RWPE1 (cell line): ENCODE data around the gene EXT2.

ENCODE experiments used
- CTCF ChIA-PET: fragments of 350-600 bp; sonication (Branson Sonifier 250); formaldehyde crosslinking; extraction: SDS; loops from one replicate; lab custom pipeline; 2021; lab: Yijun Ruan, JAX
- POLR2A ChIA-PET: fragments of 400-600 bp; formaldehyde crosslinking; extraction: SDS; loops from one replicate; lab custom pipeline; 2020; ENCODE audit warnings: antibody characterized with exemption; ENCODE audit not compliant: low non-redundant PET; lab: Yijun Ruan, JAX
- DNase-seq: peaks from one replicate; pipeline ENCODE4 v3.0.0; 2012; ENCODE audit warnings: low spot score
- H3K27ac ChIP-seq: fragments of 450-650 bp; 2 replicates; pipeline ENCODE4 v1.5.1; 2017
- TF ChIP-seq, protein P1 (sequence below): fragments of 450-650 bp; conservative IDR thresholded peaks from 2 replicates; pipeline ENCODE4 v1.5.1; 2017; ENCODE audit warnings: low read depth, mild to moderate bottlenecking

The EXT2 gene

DNA sequence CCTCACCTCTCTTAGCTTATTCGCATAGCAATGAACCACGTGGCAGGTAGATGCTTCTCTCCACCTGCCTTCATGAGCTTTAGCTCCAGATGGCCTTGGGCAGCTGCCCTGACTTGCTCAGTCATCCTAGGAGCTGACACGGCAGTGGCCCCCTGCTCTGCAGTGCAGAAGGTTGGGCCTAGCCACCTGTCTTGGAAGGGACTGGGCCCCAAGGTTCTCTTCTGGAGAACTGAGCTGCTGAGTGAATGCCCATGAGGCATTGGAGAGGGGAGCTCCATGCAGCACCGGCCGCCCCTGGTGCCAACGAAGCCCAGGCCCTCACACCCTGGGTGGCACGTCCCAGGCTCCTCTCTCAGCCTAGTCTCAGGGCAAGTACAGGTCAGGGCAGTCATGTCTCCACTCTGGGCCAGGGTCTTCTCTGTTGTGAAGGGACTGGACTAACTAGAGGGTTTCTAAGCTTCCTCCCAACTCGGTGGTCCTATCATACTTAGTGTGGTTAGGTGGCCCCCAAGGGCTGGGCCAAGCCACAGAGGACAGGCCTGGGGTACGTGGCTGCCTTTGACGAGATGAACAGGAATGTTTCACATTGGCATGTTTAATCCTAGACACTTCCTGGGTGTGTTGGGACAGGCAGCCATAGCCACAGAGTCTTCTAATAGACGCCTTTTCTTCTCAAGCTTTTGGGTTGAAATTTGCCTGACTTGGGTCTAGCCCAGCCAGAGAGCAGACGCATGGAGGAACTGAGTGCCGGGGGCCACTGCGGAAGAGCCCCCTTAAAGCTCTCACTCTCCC lies 166.5 kb downstream of the EXT2 start:
- TF ChIP-seq, protein P1, sequence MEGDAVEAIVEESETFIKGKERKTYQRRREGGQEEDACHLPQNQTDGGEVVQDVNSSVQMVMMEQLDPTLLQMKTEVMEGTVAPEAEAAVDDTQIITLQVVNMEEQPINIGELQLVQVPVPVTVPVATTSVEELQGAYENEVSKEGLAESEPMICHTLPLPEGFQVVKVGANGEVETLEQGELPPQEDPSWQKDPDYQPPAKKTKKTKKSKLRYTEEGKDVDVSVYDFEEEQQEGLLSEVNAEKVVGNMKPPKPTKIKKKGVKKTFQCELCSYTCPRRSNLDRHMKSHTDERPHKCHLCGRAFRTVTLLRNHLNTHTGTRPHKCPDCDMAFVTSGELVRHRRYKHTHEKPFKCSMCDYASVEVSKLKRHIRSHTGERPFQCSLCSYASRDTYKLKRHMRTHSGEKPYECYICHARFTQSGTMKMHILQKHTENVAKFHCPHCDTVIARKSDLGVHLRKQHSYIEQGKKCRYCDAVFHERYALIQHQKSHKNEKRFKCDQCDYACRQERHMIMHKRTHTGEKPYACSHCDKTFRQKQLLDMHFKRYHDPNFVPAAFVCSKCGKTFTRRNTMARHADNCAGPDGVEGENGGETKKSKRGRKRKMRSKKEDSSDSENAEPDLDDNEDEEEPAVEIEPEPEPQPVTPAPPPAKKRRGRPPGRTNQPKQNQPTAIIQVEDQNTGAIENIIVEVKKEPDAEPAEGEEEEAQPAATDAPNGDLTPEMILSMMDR, result no peak
- H3K27ac ChIP-seq, result no peak overlapping the region
- ChIA-PET CTCF (interaction anchor here (0.6 to 0.7 kb wide), 4 partner anchors 28 to 422 kb away, joined by 3 read pairs; no protein-coding TSS in a partner anchor), POLR2A (no interaction called here)
- DNase-seq, result no peak

DNA sequence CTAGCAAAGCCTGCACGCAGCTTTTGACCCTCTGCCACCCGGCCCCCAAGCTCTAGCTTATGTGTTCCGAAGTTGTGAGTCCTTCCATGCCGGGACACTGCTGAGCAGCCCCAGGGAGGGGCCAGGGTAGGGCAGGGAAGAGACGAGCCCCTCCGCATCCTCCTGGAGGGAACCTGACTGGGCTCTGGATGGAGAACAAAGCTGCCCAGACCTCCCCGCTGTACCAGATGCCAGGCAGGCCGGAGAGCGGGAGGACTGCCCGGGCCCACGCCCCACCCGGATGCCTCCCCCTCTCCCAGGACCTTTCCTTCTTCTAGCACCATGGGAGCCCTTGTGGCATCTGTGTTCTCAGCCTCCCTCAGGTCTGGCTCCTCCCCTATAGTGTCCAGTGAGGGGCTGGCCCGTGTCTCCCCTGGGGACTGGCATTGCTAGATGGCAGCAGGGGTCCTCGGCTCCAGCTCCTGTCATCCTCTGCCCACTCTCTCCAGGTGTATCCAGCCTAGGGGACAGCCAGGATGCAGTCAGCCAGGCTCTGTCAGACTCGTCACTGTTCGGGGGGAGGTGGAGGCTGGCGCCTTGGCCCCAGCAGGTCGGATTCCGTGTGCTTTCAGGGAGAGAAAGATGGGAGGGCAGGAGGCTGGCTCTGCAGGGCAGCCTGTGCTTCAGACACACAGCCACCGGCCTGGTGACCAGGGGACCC lies 168.4 kb downstream of the EXT2 start:
- TF ChIP-seq, protein P1, result no peak
- H3K27ac ChIP-seq, result no peak overlapping the region
- DNase-seq, result no peak
- POLR2A ChIA-PET, result no interaction called here
- CTCF ChIA-PET, result no interaction called here

DNA sequence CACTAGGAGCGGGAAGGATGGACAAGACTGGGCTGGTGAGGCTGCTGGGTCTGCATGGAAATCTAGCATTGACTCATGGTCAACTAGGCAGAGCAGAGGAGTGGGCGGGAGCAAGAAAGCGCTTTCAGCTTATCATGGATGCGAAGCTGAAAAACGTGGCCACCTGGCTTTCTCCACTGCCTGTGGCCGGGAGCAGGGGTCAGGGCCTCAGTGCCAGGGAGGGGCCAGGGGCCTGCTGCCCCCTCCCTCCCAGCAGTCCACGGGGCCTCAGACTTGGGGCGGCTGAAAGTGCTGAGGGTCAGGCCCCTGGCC lies 168.9 kb downstream of the EXT2 start:
- H3K27ac ChIP-seq, result no peak overlapping the region
- POLR2A ChIA-PET, result no interaction called here
- TF ChIP-seq, protein P1, result no peak
- CTCF ChIA-PET, result no interaction called here
- DNase-seq, result no peak

DNA sequence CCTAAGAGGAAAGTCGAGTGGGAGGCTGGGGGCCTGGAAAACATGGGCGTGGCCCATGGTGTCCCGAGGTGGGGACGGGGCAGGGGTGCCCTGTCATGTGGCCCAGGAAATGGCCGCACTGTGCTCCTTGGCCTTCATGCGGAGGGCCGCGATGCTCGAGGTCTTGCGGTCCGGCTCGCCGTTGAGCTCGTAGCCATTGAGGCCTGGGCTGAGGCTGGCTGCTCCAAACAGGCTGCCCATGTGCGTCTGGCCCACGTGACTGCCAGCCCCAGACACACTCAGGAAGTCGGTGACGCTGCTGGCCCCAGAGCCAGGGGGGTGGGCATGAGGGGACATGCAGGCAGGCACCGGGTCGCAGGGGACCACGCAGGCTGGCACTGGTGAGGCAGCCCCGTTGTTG lies 169.3 kb downstream of the EXT2 start:
- ChIA-PET CTCF (interaction anchor here (0.6 to 1.1 kb wide), 2 partner anchors 10 kb away, joined by 3 to 4 read pairs; no protein-coding TSS in a partner anchor), POLR2A (no interaction called here)
- TF ChIP-seq, protein P1, result no peak
- H3K27ac ChIP-seq, result no peak overlapping the region
- DNase-seq, result no peak

DNA sequence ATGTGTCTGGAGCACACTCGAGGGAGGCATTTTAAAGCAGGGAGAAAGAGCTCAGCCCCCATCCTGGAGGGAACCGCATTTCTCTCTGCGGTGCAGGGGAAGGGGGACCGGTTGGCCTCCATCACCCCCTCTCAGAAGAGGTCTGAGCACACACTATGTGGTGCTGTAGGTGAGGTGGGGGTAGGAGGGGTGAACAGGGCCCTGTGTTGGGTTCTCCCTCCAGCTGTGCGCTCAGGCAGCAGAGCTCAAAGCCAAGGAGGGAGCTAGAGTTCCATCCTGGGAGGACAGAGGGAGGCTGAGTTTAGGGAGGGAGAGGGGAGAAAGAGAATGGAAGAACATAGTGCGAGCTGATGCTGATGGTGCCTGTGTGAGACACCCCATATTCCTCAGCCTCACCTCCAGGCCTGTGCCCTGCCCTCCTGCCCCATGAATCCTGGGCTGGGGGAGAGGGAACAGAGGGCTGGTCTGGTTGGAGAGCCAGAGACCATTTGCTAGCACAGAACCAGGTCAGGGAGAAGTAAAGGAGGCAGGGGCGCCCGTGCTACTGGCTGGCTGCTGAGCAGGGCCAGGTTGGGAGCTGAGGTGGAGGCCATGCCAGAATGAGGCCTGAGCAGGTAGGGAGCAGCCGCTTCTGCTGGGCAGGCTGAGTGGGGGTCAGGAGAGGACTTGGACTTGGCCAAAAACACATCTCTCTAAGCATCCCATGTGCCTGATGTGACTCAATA lies 170.7 kb downstream of the EXT2 start:
- TF ChIP-seq, protein P1, result no peak
- no peak for DNase-seq
- H3K27ac ChIP-seq, result no peak overlapping the region
- ChIA-PET CTCF (interaction anchor here (1.0 kb wide), 1 partner anchor 156 kb away, joined by 3 read pairs; no protein-coding TSS in a partner anchor), POLR2A (no interaction called here)

DNA sequence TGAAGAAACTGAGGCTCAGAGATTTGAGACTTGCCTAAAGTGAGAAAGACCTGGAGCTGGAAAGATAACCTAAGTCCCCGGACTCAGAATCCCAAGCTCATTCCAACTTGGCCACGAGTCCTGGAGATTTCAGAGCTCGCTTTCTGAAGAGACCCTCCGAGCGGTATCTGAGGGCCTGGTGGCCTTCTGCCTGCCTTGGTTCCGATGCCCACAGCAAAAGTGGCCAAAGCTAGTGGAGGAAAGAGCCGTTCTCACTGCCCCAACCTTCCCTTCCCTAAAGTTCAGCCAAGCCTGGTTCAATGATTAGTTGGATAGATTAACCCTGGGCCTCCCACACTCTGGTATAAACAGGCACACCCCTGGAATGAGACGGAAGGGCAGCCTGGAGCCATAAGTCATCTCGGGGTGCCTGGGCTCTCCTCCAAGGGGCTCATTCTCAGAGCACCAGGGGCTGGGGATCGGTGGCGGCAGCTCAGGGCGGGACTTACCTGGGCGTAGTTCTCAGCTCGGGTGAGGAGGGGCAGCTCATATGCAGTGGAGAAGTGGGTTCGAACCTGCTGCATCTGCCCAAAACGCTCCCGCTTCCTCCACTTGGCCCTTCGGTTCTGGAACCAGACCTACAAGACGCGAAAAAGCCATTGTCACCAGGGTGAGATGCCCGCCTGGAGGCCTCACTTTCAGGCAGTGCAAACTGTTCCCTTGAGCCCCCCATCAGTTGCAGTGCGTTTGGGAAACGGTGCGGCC lies 171.7 kb downstream of the EXT2 start:
- POLR2A ChIA-PET, result no interaction called here
- TF ChIP-seq, protein P1, result no peak
- no peak overlapping the region for H3K27ac ChIP-seq
- CTCF ChIA-PET, result interaction anchor here (1.0 kb wide), 1 partner anchor 157 kb away, joined by 3 read pairs; no protein-coding TSS in a partner anchor
- no peak for DNase-seq
